HG02852 (cell line): ENCODE data around the gene ZCRB1.

Experiments
- ATAC-seq: cut with Tn5 transposase; IDR thresholded peaks from one replicate; pipeline ENCODE4 v1.9.1; 2021; ENCODE audit warnings: mild to moderate bottlenecking, moderate library complexity; ENCODE audit not compliant: unreplicated experiment

The ZCRB1 gene

GRCh38 chr12:42281844-42282243 lies 44.0 kb downstream of the ZCRB1 start:
- no peak for ATAC-seq

GRCh38 chr12:42281278-42281677 lies 44.6 kb downstream of the ZCRB1 start:
- no peak for ATAC-seq

GRCh38 chr12:42278128-42278510 lies 47.8 kb downstream of the ZCRB1 start:
- ATAC-seq: no peak

- ATAC-seq: no peak
These were observed 48.3 kb downstream of the ZCRB1 start for GRCh38 chr12:42277396-42278127.

GRCh38 chr12:42275499-42275898 lies 50.4 kb downstream of the ZCRB1 start:
- no peak for ATAC-seq

- no peak for ATAC-seq
These were observed 52.2 kb downstream of the ZCRB1 start for GRCh38 chr12:42273706-42274105.

- ATAC-seq: no peak
These were observed 55.3 kb downstream of the ZCRB1 start for GRCh38 chr12:42270596-42270995.

GRCh38 chr12:42267413-42268190 lies 58.3 kb downstream of the ZCRB1 start:
- ATAC-seq: no peak

- ATAC-seq: no peak
These were observed 59.2 kb downstream of the ZCRB1 start for GRCh38 chr12:42266579-42267230.

- ATAC-seq: no peak
These were observed 63.6 kb downstream of the ZCRB1 start for GRCh38 chr12:42262271-42262670.
